ENCODE measurements around the gene DAPK2. TPM values are rescaled to one million over a fixed set of nuclear protein-coding genes. Genes with fewer than 3 reads are reported as not detected.

The DAPK2 gene
- total and polyA plus RNA-seq, 2 of the 4 experiments (the other 2 are of a cell fraction): 0.34 to 0.36 TPM

GRCh38 chr15:63879995-63880394, 166.3 kb downstream of the DAPK2 start:
- Histone ChIP-seq H3K27ac (ENCODE audit: insufficient read depth, low read length) (no peak overlapping the region), H3K4me1 (ENCODE audit: control insufficient read depth, insufficient read depth, low read length) (no peaks in the 10 kb centered on the region), H3K4me2 (ENCODE audit: low read depth, low read length) (no peak overlapping the region), H3K9ac (ENCODE audit: low read depth, low read length) (no peak overlapping the region), H4K8ac (ENCODE audit: low read depth in 2 of 2, low read length in 2 of 2) (no peak overlapping the region), H2BK20ac (ENCODE audit: low read depth, low read length) (no peak overlapping the region), H4K20me1 (ENCODE audit: insufficient read depth, low read length) (no peaks in the 10 kb centered on the region), H3K79me1 (ENCODE audit: low read depth in 1 of 2, low read length in 2 of 2) (no peaks in the 10 kb centered on the region), H3K36me3 (ENCODE audit: control insufficient read depth, insufficient read depth, low read length) (no peaks in the 10 kb centered on the region), H3K56ac (ENCODE audit: extremely low read depth, insufficient read depth, low read length) (no peak overlapping the region), H2AFZ (replicated peaks; ENCODE audit: low read length, poor library complexity) (no peak overlapping the region), H3K9me3 (ENCODE audit: control insufficient read depth, insufficient read depth, low read length) (no peaks in the 10 kb centered on the region), H3K18ac (ENCODE audit: low read depth, low read length) (no peak overlapping the region), H3K27me3 (ENCODE audit: control insufficient read depth, insufficient read depth, low read length) (peaks cover 31% of the 10 kb centered on the region), H3K14ac (replicated peaks; ENCODE audit: low read depth, low read length) (no peak overlapping the region), H2BK15ac (ENCODE audit: low read depth, low read length) (no peak overlapping the region), H2AK5ac (ENCODE audit: low read depth, low read length) (no peak overlapping the region), H2BK120ac (ENCODE audit: low read depth, low read length) (no peak overlapping the region), H3K23ac (ENCODE audit: low read depth, low read length) (no peak overlapping the region; the same call in 1 of the 2 replicates), H4K5ac (ENCODE audit: low read depth, low read length) (no peak overlapping the region), H2BK5ac (ENCODE audit: low read depth, low read length, poor library complexity, severe bottlenecking) (no peak overlapping the region), H3K4me3 (ENCODE audit: insufficient read depth, low read depth, low read length) (no peak overlapping the region), H3K9me1 (ENCODE audit: insufficient read depth, low read length) (peaks cover 4% of the 10 kb centered on the region; the same call in 1 of the 2 replicates), H2AK9ac (replicated peaks; ENCODE audit: low read depth, low read length, poor library complexity) (no peak overlapping the region), H3K4ac (ENCODE audit: low read depth, low read length) (no peak overlapping the region), H4K91ac (ENCODE audit: insufficient read depth, low read depth, low read length) (no peak overlapping the region)
- intact Hi-C loops (cut with micrococcal nuclease): no loop called here
- DNase-seq (no peak), ATAC-seq (ENCODE audit: low read depth) (no peak)
- CTCF ChIA-PET: no interaction called here
- POLR2A ChIA-PET (ENCODE audit: unreplicated experiment): no interaction called here
- WGBS, 2 experiments (ENCODE audit: extremely low coverage in 2 of 2, insufficient read length in 1 of 2): no CpG with 5 or more reads among the region's 1 CpG
- BruUV-seq (replicated peaks): no TSS peak
- in situ Hi-C loops (cut with MboI; ENCODE audit: low sequenced_read_pairs): no loop called here
- dilution Hi-C loops (cut with HindIII; ENCODE audit: low sequenced_read_pairs, unreplicated experiment): no loop called here
- TF ChIP-seq CTCF (conservative IDR thresholded peaks at IDR 0.05; ENCODE audit: low read depth, low read length) (no peak), MAFK (IDR thresholded peaks at IDR 0.05; ENCODE audit: low read depth, low read length) (no peak)
